HFFc6 (cell line): ENCODE results near the gene DIRAS1. TPM values are rescaled to one million over a fixed set of nuclear protein-coding genes. Genes with fewer than 3 reads are reported as not detected.
"Not testable (repeated sequence)": the region's sequence is repeated elsewhere in the genome, so short reads cannot be mapped to it uniquely, and the experiment has no call there.

Experiments
- DNase-seq: peaks from one replicate; pipeline ENCODE4 v3.0.0-alpha.2; 2018
- H3K27ac Mint-ChIP-seq: 2 replicates; pipeline ENCODE4 v1.8.0; 2020; ENCODE audit warnings: mild to moderate bottlenecking, mixed read lengths
- H3K27me3 Mint-ChIP-seq: 2 replicates; pipeline ENCODE4 v1.8.0; 2021; ENCODE audit warnings: mild to moderate bottlenecking, moderate library complexity, mixed read lengths; ENCODE audit not compliant: insufficient read depth
- H3K36me3 Mint-ChIP-seq: 2 replicates; pipeline ENCODE4 v1.8.0; 2021; ENCODE audit warnings: low read depth, mixed read lengths
- H3K4me1 Mint-ChIP-seq: 2 replicates; pipeline ENCODE4 v1.8.0; 2020; ENCODE audit warnings: low read depth, mixed read lengths
- H3K4me3 Mint-ChIP-seq: 2 replicates; pipeline ENCODE4 v1.8.0; 2020; ENCODE audit warnings: mild to moderate bottlenecking, moderate library complexity, mixed read lengths
- H3K9me3 Mint-ChIP-seq: 2 replicates; pipeline ENCODE4 v1.8.0; 2020; ENCODE audit warnings: mild to moderate bottlenecking, mixed read lengths
- total RNA-seq, 6 experiments: library from RNA; stranded (reverse); fragmentation: NEBNext Ultra II Directional; extraction: Animal tissue kit (Norgen Biotek cat#: 25700); gene quantifications; 2 replicates in 1 of 6; 3 replicates in 5 of 6; pipeline ENCODE4 v1.2.3, GENCODE V29; 2021
- TF ChIP-seq, protein P1 (sequence below): fragments of 200-600 bp; sonication (generic); IDR thresholded peaks from 2 replicates; pipeline ENCODE4 v1.5.0; 2021; ENCODE audit warnings: antibody characterized with exemption, mild to moderate bottlenecking

Gene DIRAS1
- total RNA-seq, 6 experiments from 2014 or later = 10.6 to 21.6 (median 12.7) TPM

DNA sequence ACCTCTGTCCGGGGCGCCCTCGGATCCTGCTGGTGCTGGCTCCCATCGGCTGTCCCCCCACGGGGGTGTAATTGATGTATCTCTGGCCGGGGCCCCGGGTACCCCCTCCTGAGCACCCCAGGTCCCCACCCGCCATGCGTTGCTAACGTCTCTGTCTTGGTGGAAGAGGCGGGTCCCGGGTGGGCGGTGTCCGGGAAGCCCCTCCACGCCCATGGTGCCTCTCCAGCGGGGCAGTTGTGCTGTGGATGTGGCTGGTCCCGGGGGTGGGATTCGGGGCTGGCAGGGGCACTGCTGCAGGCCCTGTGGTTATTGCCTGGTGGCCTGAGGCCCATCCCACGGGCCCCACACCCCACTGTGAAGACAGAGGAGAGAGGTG, 4.9 kb downstream of the DIRAS1 start:
- no peak for DNase-seq
- TF ChIP-seq, protein P1, sequence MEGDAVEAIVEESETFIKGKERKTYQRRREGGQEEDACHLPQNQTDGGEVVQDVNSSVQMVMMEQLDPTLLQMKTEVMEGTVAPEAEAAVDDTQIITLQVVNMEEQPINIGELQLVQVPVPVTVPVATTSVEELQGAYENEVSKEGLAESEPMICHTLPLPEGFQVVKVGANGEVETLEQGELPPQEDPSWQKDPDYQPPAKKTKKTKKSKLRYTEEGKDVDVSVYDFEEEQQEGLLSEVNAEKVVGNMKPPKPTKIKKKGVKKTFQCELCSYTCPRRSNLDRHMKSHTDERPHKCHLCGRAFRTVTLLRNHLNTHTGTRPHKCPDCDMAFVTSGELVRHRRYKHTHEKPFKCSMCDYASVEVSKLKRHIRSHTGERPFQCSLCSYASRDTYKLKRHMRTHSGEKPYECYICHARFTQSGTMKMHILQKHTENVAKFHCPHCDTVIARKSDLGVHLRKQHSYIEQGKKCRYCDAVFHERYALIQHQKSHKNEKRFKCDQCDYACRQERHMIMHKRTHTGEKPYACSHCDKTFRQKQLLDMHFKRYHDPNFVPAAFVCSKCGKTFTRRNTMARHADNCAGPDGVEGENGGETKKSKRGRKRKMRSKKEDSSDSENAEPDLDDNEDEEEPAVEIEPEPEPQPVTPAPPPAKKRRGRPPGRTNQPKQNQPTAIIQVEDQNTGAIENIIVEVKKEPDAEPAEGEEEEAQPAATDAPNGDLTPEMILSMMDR = no peak
- no peak overlapping the region for H3K27ac Mint-ChIP-seq
- H3K36me3 Mint-ChIP-seq = peaks cover 12% of the 10 kb centered on the region
- H3K27me3 Mint-ChIP-seq = peaks cover 6% of the 10 kb centered on the region
- no peak overlapping the region for H3K4me3 Mint-ChIP-seq
- peaks cover 16% of the 10 kb centered on the region for H3K4me1 Mint-ChIP-seq
- peaks cover 12% of the 10 kb centered on the region for H3K9me3 Mint-ChIP-seq

DNA sequence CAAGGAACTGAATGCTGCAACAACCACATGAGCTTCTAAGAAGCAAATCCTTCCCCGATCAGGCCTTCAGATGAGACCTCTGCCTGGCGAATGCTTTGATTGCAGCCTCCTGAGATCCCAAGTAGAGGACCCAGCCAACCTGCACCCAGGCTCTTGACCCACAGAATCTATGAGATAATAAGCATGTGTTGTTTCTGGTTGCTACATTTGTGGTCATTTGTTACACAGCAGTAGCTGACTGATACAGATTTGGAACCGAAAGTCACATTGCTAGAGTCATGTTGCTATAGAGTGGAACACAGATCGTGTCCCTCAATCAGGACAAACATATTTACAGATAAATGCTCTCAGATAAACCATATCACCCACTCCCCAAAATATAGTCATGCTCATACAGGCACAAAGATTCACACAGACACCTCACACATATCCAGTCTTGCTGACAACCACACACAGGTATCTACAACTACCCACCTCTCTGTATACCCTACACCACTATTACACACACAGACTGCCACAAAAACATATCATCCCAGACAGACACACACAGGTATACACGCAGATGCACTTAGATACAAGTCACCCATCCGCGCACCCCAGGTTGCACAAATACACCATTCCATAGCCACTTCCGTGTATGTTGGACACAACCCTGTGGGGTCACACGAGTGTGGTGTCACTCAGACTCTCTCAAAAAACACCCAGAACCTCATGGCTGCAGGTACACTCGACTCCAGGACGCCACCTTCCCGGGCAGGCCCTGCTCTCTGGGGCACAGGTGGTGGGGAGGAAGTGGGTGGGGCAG, 5.5 kb downstream of the DIRAS1 start:
- TF ChIP-seq, protein P1 = no peak
- H3K27ac Mint-ChIP-seq = no peak overlapping the region
- DNase-seq = no peak
- H3K36me3 Mint-ChIP-seq = peaks cover 12% of the 10 kb centered on the region
- peaks cover 19% of the 10 kb centered on the region for H3K4me1 Mint-ChIP-seq
- no peak overlapping the region for H3K4me3 Mint-ChIP-seq
- H3K9me3 Mint-ChIP-seq = peaks cover 12% of the 10 kb centered on the region
- H3K27me3 Mint-ChIP-seq = peaks cover 6% of the 10 kb centered on the region

DNA sequence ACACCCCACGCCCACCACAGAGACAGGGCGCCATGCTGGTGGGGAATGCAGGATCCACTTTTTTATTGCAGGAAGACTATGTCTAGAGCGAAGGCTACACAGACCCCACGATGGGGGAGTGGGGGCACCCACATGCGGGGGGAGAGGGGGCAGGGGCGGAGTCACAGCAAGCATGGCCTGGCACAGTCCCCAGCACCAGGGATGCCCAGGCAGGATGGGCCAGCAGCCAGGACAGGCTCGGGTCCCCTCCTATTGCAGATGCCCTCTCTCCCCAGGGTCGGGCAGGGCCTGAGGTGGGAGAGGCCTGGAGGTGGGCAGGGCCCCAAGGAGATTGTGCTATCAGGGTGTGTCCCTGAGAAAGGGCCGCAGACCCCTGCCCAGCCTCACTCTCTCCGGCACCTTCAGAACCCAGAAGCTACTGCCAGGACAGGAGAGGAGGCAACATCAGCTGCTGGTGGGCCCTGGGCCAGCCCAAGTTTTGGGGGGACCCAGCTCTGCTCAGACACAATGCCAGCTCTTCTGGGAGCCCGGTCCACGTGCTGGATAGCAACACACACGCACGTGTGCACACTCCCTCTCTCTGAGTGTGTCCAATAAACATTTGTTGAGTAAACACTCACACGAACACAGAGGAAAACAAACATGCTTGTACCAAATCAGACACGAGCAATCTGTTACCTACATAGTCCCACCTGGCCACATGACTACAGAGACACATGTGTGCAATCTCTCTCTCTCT, 6.5 kb downstream of the DIRAS1 start:
- TF ChIP-seq, protein P1 = no peak
- DNase-seq = no peak
- Mint-ChIP-seq H3K4me1 (peaks cover 14% of the 10 kb centered on the region), H3K4me3 (no peak overlapping the region), H3K36me3 (peaks cover 12% of the 10 kb centered on the region), H3K9me3 (peaks cover 12% of the 10 kb centered on the region), H3K27me3 (peaks cover 6% of the 10 kb centered on the region), H3K27ac (no peak overlapping the region)

DNA sequence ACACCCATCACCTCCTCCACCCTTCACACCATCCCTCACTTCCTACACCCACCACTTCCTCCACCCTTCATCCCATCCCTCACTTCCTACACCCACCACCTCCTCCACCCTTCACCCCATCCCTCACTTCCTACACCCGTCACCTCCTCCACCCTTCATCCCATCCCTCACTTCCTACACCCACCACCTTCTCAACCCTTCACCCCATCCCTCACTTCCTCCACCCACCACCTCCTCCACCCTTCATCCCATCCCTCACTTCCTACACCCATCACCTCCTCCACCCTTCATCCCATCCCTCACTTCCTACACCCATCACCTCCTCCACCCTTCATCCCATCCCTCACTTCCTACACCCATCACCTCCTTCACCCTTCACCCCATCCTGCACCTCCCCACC, 7.1 kb downstream of the DIRAS1 start:
- DNase-seq, H3K4me3 Mint-ChIP-seq, H3K27me3 Mint-ChIP-seq, H3K27ac Mint-ChIP-seq: not testable (repeated sequence)
- peaks cover 12% of the 10 kb centered on the region for H3K9me3 Mint-ChIP-seq
- H3K36me3 Mint-ChIP-seq = peaks cover 12% of the 10 kb centered on the region
- H3K4me1 Mint-ChIP-seq = peaks cover 13% of the 10 kb centered on the region

DNA sequence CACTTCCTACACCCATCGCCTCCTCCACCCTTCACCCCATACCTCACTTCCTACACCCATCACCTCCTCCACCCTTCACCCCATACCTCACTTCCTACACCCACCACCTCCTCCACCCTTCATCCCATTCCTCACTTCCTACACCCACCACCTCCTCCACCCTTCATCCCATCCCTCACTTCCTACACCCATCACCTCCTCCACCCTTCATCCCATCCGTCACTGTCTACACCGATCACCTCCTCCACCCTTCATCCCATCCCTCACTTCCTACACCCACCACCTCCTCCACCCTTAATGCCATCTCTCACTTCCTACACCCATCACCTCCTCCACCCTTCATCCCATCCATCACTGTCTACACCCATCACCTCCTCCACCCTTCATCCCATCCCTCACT, 8.0 kb downstream of the DIRAS1 start:
- H3K4me1 Mint-ChIP-seq = peaks cover 13% of the 10 kb centered on the region
- H3K27me3 Mint-ChIP-seq, H3K4me3 Mint-ChIP-seq, H3K27ac Mint-ChIP-seq, DNase-seq: not testable (repeated sequence)
- H3K36me3 Mint-ChIP-seq = peaks cover 12% of the 10 kb centered on the region
- peaks cover 12% of the 10 kb centered on the region for H3K9me3 Mint-ChIP-seq

DNA sequence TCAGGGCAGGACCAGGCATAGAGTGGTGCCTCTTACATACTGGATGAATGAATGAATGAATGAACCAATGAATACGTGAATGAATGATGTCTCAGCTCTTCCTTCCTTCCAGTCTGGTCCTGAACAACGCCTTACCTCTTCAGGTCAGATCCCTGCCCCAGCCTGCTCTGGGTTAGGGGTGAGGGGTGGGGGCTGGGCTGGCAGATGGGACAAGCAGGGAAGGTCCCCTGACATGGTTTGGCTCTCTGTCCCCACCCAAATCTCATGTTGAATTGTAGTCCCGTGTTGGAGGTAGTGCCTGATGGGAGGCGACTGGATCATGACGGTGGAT, 9.3 kb downstream of the DIRAS1 start:
- H3K27me3 Mint-ChIP-seq = peaks cover 8% of the 10 kb centered on the region
- no peak overlapping the region for H3K4me3 Mint-ChIP-seq
- peaks cover 13% of the 10 kb centered on the region for H3K4me1 Mint-ChIP-seq
- H3K36me3 Mint-ChIP-seq = peaks cover 12% of the 10 kb centered on the region
- H3K27ac Mint-ChIP-seq = no peak overlapping the region
- TF ChIP-seq, protein P1 = no peak
- no peak for DNase-seq
- H3K9me3 Mint-ChIP-seq = peaks cover 12% of the 10 kb centered on the region
